HG03108 (cell line): ENCODE data around the gene PGA3.
"Not testable (repeated sequence)": the region's sequence is repeated elsewhere in the genome, so short reads cannot be mapped to it uniquely, and the experiment has no call there.

Experiments
- ATAC-seq: cut with Tn5 transposase; IDR thresholded peaks from one replicate; pipeline ENCODE4 v1.9.1; 2021; ENCODE audit warnings: moderate library complexity; ENCODE audit not compliant: unreplicated experiment

PGA3 gene

GRCh38 chr11:61202950-61203746 lies at the start of gene PGA3:
Gene PGA3, plus strand, starts transcription at chr11:61203515. Its CDS starts 50 bp downstream, at chr11:61203565.
- not testable (repeated sequence) for ATAC-seq

DNA sequence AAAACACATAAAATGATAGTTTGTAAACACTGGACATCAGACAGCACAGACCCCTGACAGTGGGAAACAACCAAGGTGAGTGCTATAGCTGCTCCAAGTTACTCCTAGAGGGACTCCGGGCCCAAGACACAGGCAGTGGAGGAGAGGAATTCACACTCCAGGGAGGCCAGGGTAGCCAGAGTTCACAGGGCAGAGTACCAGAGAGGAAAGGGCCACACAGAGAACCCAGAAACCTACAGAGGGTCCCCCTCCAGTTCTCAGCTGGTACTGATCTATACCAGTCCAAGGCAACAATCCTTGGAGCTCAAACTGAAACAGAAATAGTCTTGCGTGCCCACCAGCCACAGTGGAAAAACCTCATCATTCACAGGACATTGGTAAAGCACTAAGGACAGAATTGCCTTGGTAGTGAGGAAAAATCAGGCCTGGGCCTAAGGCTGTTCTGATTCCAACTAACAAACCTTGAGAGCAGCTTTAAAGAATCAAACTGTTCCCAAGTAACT lies 49.7 kb upstream of the PGA3 start:
- ATAC-seq: no peak

- ATAC-seq: no peak
Measured at GRCh38 chr11:61154528-61154927, 48.8 kb upstream of the PGA3 start.

- no peak for ATAC-seq
Measured at GRCh38 chr11:61155312-61155711, 48.0 kb upstream of the PGA3 start.

GRCh38 chr11:61155741-61156140 lies 47.6 kb upstream of the PGA3 start:
- no peak for ATAC-seq

GRCh38 chr11:61157743-61158142 lies 45.6 kb upstream of the PGA3 start:
- ATAC-seq: no peak

DNA sequence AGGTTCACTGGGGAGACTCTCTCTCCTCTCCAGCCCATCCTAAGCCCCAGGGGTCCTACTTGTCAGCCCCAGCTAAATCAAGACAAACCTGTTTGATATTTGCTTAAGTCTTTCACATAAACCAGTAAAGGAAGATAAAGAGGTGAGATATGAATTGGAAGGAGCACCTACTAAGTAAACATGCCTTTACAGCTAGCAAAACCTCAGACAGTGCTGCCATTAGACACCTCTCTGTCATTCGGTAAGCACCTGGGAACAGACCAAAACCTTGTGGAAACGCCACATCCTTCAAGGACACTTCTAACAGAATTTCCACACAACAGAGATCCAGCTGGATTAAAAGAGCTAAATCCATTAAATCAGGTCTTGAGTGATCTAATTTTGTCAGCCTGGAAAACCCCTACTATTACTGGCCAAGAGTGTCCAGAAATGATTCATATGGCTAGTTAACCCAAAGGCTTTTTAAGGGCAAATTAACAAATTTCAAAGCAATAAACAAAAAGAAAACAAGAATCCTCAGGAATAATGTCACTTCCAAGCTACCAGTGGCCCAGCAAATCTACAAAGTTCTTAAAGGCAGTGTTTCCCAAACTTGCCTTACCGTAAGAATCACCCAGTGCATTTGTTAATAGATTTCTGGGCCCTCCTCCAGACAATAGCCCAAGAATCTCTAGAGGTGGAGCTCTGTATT lies 44.5 kb upstream of the PGA3 start:
- ATAC-seq: no peak

GRCh38 chr11:61160487-61161189 lies 42.7 kb upstream of the PGA3 start:
- no peak for ATAC-seq

GRCh38 chr11:61161190-61162091 lies 41.9 kb upstream of the PGA3 start, which contains the start of gene VPS37C:
Gene VPS37C, minus strand, starts transcription at chr11:61161426. Its CDS starts 22,597 bp downstream, at chr11:61138829.
- ATAC-seq: peak; percentile 65

DNA sequence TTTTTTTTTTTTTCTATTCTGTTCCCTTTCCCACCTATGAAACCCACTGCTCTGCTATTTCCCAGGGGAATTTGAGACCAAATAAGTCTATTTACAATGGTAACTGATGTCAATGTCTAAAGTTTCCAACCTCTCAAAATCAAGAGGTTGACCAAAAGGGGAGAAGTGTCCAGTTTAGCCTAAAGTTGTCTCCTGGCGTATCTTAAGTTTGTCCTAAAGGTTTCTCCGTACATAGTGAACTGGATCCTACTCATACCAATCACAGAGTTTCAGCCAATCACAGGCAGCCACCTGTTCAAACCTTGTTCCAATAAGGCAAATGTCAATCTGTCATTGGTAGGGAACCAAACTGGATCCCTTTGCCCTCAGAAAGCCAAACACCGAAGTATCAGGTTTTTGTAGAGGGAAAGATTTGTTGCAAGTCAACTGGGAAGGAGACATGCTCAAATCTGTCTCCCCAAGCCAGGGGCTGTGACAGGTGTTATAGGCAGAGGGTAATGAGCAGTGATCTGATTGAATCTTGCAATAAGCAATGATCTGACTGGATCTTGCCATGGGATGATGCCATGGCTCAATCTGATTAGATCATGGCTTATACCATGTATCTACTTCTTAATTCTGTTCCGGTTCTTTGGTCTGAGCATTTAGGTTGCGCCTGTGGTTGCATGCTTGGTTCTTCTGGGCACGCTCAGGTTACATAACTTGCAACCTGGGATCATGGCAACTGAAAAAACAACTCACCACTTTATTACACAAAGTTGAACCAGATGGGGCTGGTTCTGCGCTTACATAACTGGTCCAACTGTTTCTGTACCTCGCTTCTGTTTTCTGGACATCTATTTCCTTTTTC lies 41.0 kb upstream of the PGA3 start:
- no peak for ATAC-seq

DNA sequence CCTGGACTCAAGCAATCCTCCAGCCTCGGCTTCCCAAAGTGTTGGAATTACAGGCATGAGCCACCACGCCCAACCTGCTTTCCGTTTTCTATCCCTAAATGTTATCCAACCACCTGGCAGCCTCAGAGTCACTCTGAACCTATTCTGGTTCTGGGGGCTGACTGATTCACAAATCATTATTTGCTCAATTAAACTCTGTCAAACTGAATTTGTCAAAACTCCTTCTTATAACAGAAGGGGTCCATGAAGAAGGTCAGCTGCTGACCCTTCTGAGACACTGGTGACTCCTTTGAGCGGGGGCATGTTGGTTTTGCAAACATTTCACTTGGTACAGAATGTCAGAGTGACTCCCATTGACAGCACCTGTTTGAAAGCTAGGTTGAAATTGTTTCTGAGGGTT lies 40.3 kb upstream of the PGA3 start:
- ATAC-seq: no peak

- ATAC-seq: no peak
Measured at GRCh38 chr11:61163714-61164605, 39.4 kb upstream of the PGA3 start.

- ATAC-seq: no peak
Measured at GRCh38 chr11:61164606-61165424, 38.5 kb upstream of the PGA3 start.

DNA sequence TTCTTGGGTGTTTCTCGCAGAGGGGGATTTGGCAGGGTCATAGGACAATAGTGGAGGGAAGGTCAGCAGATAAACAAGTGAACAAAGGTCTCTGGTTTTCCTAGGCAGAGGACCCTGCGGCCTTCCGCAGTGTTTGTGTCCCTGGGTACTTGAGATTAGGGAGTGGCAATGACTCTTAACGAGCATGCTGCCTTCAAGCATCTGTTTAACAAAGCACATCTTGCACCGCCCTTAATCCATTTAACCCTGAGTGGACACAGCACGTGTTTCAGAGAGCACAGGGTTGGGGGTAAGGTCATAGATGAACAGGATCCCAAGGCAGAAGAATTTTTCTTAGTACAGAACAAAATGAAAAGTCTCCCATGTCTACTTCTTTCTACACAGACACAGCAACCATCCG lies 37.5 kb upstream of the PGA3 start:
- ATAC-seq: not testable (repeated sequence)

- ATAC-seq: not testable (repeated sequence)
Measured at GRCh38 chr11:61166331-61166730, 37.0 kb upstream of the PGA3 start.

DNA sequence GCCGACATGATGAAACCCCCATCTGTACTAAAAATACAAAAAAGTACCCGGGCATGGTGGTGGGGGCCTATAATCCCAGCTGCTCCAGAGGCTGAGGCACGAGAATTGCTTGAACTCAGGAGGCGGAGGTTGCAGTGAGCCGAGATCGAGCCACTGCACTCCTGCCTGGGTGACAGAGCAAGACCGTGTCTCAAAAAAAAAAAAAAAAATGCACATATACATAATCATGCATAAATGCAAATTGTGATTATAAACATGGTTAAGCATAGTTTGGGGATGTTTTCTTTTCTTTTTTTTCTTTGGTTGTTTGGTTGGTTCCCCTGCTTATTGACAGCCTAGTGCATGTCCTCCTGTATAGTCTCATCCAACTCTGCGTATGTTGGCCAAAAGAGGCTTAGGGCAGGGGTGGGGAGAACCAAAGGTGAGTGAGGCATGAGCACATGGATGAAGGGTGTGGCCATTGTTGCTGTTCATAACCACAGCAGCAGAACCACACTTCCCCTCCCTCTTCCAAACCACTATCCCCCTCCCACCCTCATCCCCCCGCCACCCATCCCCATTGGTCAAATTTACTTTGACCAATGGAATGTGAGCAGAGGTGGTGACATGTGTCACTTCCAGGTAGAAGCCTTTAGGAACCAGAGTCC lies 35.1 kb upstream of the PGA3 start:
- no peak for ATAC-seq

DNA sequence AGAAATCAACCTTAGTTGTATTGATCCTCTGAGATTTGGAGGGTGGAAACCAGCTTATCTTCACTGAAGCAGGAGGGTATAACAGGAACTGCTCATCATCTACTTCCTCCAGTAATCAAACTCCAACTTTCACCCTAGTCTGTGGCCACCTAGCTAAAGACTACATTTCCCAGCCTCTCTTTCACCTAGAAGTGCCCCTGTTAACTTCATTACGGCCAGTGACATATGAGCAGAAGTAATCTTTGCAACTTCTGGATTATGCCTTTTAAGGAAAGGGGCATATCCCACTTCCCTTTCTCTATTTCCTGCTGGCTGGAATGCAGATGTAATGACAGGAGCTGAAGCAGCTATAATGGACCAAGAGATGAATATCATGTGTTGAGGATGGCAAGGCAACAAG lies 34.5 kb upstream of the PGA3 start:
- no peak for ATAC-seq
